ENCODE data around the gene SERTAD2.

DNA sequence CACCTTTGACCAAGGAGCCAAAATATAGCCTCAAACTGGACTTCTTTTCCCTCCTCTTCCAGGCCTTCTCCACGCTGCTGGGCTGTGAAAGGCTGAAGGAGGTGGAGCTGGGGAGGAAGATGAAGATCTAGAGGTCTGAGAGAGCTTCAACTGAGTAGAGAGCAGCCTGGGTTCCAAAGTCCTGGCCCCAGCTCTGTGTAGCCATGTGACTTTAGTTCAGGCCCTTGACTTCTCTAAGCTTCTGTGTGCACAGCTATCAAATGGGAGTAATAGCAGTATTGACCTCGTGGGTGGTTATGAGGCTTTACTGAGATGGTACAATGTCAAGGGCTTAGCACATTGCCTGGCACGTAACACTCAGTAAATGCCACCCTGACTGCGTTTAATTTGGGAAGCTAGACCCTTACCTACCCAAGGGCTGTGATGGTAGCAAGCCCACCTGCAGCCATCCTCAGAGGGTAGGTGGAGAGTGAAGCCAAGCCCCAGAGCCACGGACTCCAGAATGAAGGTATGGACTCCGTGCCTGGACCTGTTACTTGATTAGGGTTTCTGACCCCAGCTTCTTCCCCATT lies 38.4 kb downstream of the SERTAD2 start:
- TF ChIP-seq, protein P1, sequence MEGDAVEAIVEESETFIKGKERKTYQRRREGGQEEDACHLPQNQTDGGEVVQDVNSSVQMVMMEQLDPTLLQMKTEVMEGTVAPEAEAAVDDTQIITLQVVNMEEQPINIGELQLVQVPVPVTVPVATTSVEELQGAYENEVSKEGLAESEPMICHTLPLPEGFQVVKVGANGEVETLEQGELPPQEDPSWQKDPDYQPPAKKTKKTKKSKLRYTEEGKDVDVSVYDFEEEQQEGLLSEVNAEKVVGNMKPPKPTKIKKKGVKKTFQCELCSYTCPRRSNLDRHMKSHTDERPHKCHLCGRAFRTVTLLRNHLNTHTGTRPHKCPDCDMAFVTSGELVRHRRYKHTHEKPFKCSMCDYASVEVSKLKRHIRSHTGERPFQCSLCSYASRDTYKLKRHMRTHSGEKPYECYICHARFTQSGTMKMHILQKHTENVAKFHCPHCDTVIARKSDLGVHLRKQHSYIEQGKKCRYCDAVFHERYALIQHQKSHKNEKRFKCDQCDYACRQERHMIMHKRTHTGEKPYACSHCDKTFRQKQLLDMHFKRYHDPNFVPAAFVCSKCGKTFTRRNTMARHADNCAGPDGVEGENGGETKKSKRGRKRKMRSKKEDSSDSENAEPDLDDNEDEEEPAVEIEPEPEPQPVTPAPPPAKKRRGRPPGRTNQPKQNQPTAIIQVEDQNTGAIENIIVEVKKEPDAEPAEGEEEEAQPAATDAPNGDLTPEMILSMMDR (IDR thresholded peaks at IDR 0.05; ENCODE audit: low read depth, low read length): no peak
- TF ChIP-seq EZH2phosphoT487 (IDR thresholded peaks at IDR 0.05; ENCODE audit: low read depth): no peak

Measured in OCI-LY3 (cell line).